HCT116 (cell line): ENCODE results near the gene TNP1.

Experiments used
- CTCF ChIP-seq, 3 experiments: fragments of 200-600 bp in 1 of 3; sonication (generic) in 1 of 3; IDR thresholded peaks in 2 of 3; conservative IDR thresholded peaks in 1 of 3; 2 replicates each; pipeline ENCODE4 v1.5.1; 2012 to 2017; ENCODE audit warnings: low read depth in 2 of 3, low read length in 2 of 3, antibody characterized with exemption in 1 of 3, borderline replicate concordance in 1 of 3, control low read depth in 1 of 3, mild to moderate bottlenecking in 1 of 3, mixed read lengths in 1 of 3, mixed run types in 1 of 3, moderate library complexity in 1 of 3; ENCODE audit not compliant: insufficient read depth in 1 of 3
- EZH2 ChIP-seq: fragments of 200-600 bp; sonication (generic); IDR thresholded peaks from 2 replicates; pipeline ENCODE4 v1.6.1; 2017; ENCODE audit warnings: antibody characterized with exemption, mixed run types
- POLR2A ChIP-seq: IDR thresholded peaks from 2 replicates; pipeline ENCODE4 v1.7.0; 2011; ENCODE audit warnings: borderline replicate concordance; ENCODE audit not compliant: insufficient read depth, insufficient read length; ENCODE audit errors: extremely low read depth
- SRF ChIP-seq: IDR thresholded peaks from 2 replicates; pipeline ENCODE4 v1.6.1; 2012; ENCODE audit warnings: low read depth
- ZNF274 ChIP-seq: fragments of 200-500 bp; sonication (Bioruptor generic); IDR thresholded peaks from 2 replicates; pipeline ENCODE4 v1.6.1; 2014; ENCODE audit warnings: mild to moderate bottlenecking, low read depth, low read length, inconsistent platforms

- TF ChIP-seq CTCF (IDR thresholded peaks at IDR 0.05 in 2 of 3, conservative IDR thresholded peaks at IDR 0.05 in 1 of 3; ENCODE audit: borderline replicate concordance in 1 of 3, insufficient read depth in 1 of 3, low read depth in 2 of 3, low read length in 2 of 3) (no peak), POLR2A (no peak), EZH2 (no peak), SRF (no peak), ZNF274 (no peak)
Measured at GRCh38 chr2:216870508-216871332, 10.9 kb upstream of the TNP1 start.
